GM12878 (cell line): Measurements from ENCODE around the gene CES4A. TPM values are rescaled to one million over a fixed set of nuclear protein-coding genes. Genes with fewer than 3 reads are reported as not detected.

Experiments used
- ATAC-seq: fragments of 200-7000 bp; cut with Tn5 transposase; 3 replicates; pipeline ENCODE4 v1.9.1; 2020; ENCODE audit warnings: mild to moderate bottlenecking, moderate library complexity
- BruUV-seq: library from RNA; stranded (reverse); fragments of 400-500 nt; replicated peaks from 2 replicates; lab custom pipeline; 2021; lab: Mats Ljungman, UMichigan
- CTCF ChIA-PET: fragments of 300-600 bp; sonication (Branson Sonifier 250); formaldehyde crosslinking; extraction: SDS; loops from one replicate; lab custom pipeline; 2021; ENCODE audit warnings: inconsistent platforms; lab: Yijun Ruan, JAX
- POLR2A ChIA-PET: fragments of 350-600 bp; formaldehyde crosslinking; extraction: SDS; loops from one replicate; lab custom pipeline; 2021; ENCODE audit warnings: inconsistent platforms; lab: Charles Lee
- RAD21 ChIA-PET: fragments of 300-600 bp; sonication (Branson Sonifier 250); formaldehyde crosslinking; loops from one replicate; lab custom pipeline; 2023; ENCODE audit warnings: antibody characterized with exemption; ENCODE audit not compliant: unreplicated experiment; lab: Charles Lee
- SMC1A ChIA-PET: fragments of 300-600 bp; sonication (Branson Sonifier 250); formaldehyde crosslinking; loops from one replicate; lab custom pipeline; 2023; ENCODE audit not compliant: unreplicated experiment, uncharacterized antibody; lab: Charles Lee
- DNase-seq: peaks from one replicate; pipeline ENCODE4 v3.0.0-alpha.2; 2011; ENCODE audit warnings: low read depth, low spot score
- FAIRE-seq: peaks from 3 replicates; lab custom pipeline; 2011; peaks lifted over from hg19 to GRCh38; lab: Jason Lieb, UNC
- H2AFZ ChIP-seq: 2 replicates; pipeline ENCODE4 v1.6.0; 2011; ENCODE audit warnings: low read depth, low read length, control low read depth; ENCODE audit not compliant: control insufficient read depth
- H3K27ac ChIP-seq: 2 replicates; pipeline ENCODE4 v1.5.1; 2011; ENCODE audit warnings: control low read depth; ENCODE audit not compliant: control insufficient read depth, insufficient read depth
- H3K27me3 ChIP-seq, 2 experiments: replicated peaks in 1 of 2; 2 replicates each; pipeline versions ENCODE4 v1.6.0 to v1.6.1; 2011; ENCODE audit warnings: low read length in 1 of 2; ENCODE audit not compliant: control insufficient read depth in 2 of 2, insufficient read depth in 2 of 2
- H3K36me3 ChIP-seq, 2 experiments: 2 replicates each; pipeline ENCODE4 v1.5.1; 2011; ENCODE audit warnings: low read length in 1 of 2; ENCODE audit not compliant: control insufficient read depth in 2 of 2, insufficient read depth in 2 of 2
- H3K4me1 ChIP-seq: 2 replicates; pipeline ENCODE4 v1.6.1; 2011; ENCODE audit warnings: mild to moderate bottlenecking, low read length, moderate library complexity, mixed read lengths; ENCODE audit not compliant: control insufficient read depth, insufficient read depth
- H3K4me2 ChIP-seq: 2 replicates; pipeline ENCODE4 v1.6.0; 2011; ENCODE audit warnings: control low read depth; ENCODE audit not compliant: control insufficient read depth, insufficient read depth
- H3K4me3 ChIP-seq: fragments of 200-600 bp; sonication (generic); 2 replicates; pipeline ENCODE4 v1.5.1; 2016
- H3K79me2 ChIP-seq: 2 replicates; pipeline ENCODE4 v1.6.0; 2011; ENCODE audit warnings: low read length; ENCODE audit not compliant: control insufficient read depth, insufficient read depth
- H3K9ac ChIP-seq: 2 replicates; pipeline ENCODE4 v1.8.0; 2011; ENCODE audit warnings: low read length, control low read depth, mixed read lengths; ENCODE audit not compliant: control insufficient read depth, insufficient read depth
- H3K9me3 ChIP-seq: replicated peaks from 3 replicates; pipeline ENCODE4 v1.5.1; 2011; ENCODE audit warnings: mild to moderate bottlenecking, low read length; ENCODE audit not compliant: control insufficient read depth, insufficient read depth
- H4K20me1 ChIP-seq: 2 replicates; pipeline ENCODE4 v1.6.0; 2011; ENCODE audit not compliant: control insufficient read depth, insufficient read depth
- BMI1 ChIP-seq: fragments of 450-650 bp; IDR thresholded peaks from 2 replicates; pipeline ENCODE4 v1.6.1; 2016; ENCODE audit warnings: mild to moderate bottlenecking, moderate library complexity, borderline replicate concordance
- CEBPB ChIP-seq, 2 experiments: fragments of 150-350 bp in 1 of 2; IDR thresholded peaks; 2 replicates each; pipeline ENCODE4 v1.6.1; 2012 to 2014; ENCODE audit warnings: low read depth in 2 of 2, low read length in 2 of 2, borderline replicate concordance in 1 of 2, inconsistent platforms in 1 of 2
- CHD4 ChIP-seq: fragments of 200-600 bp; sonication (generic); IDR thresholded peaks from 2 replicates; pipeline ENCODE4 v1.6.1; 2016; ENCODE audit warnings: mild to moderate bottlenecking
- HCFC1 ChIP-seq: fragments of 150-350 bp; IDR thresholded peaks from 2 replicates; pipeline ENCODE4 v1.6.1; 2014; ENCODE audit warnings: low read length
- IKZF1 ChIP-seq: fragments of 450-650 bp; conservative IDR thresholded peaks from 2 replicates; pipeline ENCODE4 v1.6.1; 2017; ENCODE audit warnings: antibody characterized with exemption, mild to moderate bottlenecking
- IRF4 ChIP-seq: IDR thresholded peaks from 2 replicates; pipeline ENCODE4 v1.6.1; 2011; ENCODE audit warnings: low read depth, low read length
- MTA2 ChIP-seq: fragments of 450-650 bp; IDR thresholded peaks from 2 replicates; pipeline ENCODE4 v1.6.1; 2016; ENCODE audit warnings: low read depth, mild to moderate bottlenecking, moderate library complexity
- SIN3A ChIP-seq: IDR thresholded peaks from 2 replicates; pipeline ENCODE4 v1.6.1; 2012; ENCODE audit warnings: low read depth, low read length, improper control_type of control experiment
- SPI1 ChIP-seq: IDR thresholded peaks from 2 replicates; pipeline ENCODE4 v1.6.1; 2011; ENCODE audit warnings: low read depth, mild to moderate bottlenecking, low read length, moderate library complexity, borderline replicate concordance; ENCODE audit not compliant: insufficient read depth
- STAT3 ChIP-seq: IDR thresholded peaks from 2 replicates; pipeline ENCODE4 v1.6.1; 2011; ENCODE audit warnings: low read depth, low read length, improper control_type of control experiment
- TCF12 ChIP-seq: IDR thresholded peaks from 2 replicates; pipeline ENCODE4 v1.6.1; 2011; ENCODE audit warnings: low read depth, mild to moderate bottlenecking, low read length
- ZBED1 ChIP-seq: IDR thresholded peaks from 2 replicates; pipeline ENCODE4 v1.6.1; 2016; ENCODE audit warnings: borderline replicate concordance
- WGBS: methylation state at CpG from one replicate; pipeline ENCODE4 v1.1.6; 2016; ENCODE audit warnings: low lambda C conversion rate; ENCODE audit not compliant: insufficient replicate concordance, insufficient coverage; ENCODE audit errors: missing lambda C conversion rate; 5-methylcytosine and 5-hydroxymethylcytosine counted together
- in situ Hi-C: fragments of 300-500 bp; cut with MboI; formaldehyde crosslinking; loops from 9 replicates; pipeline ENCODE4 v1.14.3; 2018; ENCODE audit warnings: mixed read lengths
- intact Hi-C: fragments of 100-400 bp; cut with micrococcal nuclease; formaldehyde crosslinking; loops from one replicate; pipeline ENCODE4 v1.14.2; 2022; ENCODE audit not compliant: unreplicated experiment
- polyA plus RNA-seq, 11 experiments: library from polyadenylated mRNA; depleted of rRNA in 4 of 11; unstranded in 6 of 11; stranded (reverse) in 5 of 11; fragments of >200 nt; fragmentation: Nextera tagmentation in 4 of 11; fragmentation: Illumina TruSeq in 1 of 11; extraction: Ambion mirVana in 4 of 11; extraction: Trizol in 1 of 11; gene quantifications; 1 replicate in 1 of 11; 2 replicates in 10 of 11; pipeline versions ENCODE4 v1.2.1 to v1.2.3, GENCODE V29; 2011 to 2016; ENCODE audit warnings: inconsistent platforms in 2 of 11, missing spikeins in 2 of 11, low read depth in 1 of 11
- total RNA-seq, 4 experiments: library from RNA; depleted of rRNA in 3 of 4; stranded (reverse); fragments of >200 nt in 3 of 4; fragmentation: Illumina TruSeq in 1 of 4; extraction: Trizol in 1 of 4; gene quantifications; 2 replicates each; pipeline versions ENCODE4 v1.2.1 to v1.2.3, GENCODE V29; 2013 to 2021
- TF ChIP-seq, protein P1 (sequence below): IDR thresholded peaks from 2 replicates; pipeline ENCODE4 v1.6.1; 2011; ENCODE audit warnings: borderline replicate concordance, low read depth, mild to moderate bottlenecking, moderate library complexity, low read length; ENCODE audit not compliant: insufficient read depth, poor library complexity, severe bottlenecking
- TF ChIP-seq, protein P2 (sequence below): fragments of 450-650 bp; IDR thresholded peaks from 2 replicates; pipeline ENCODE4 v1.6.1; 2014; ENCODE audit warnings: mild to moderate bottlenecking
- TF ChIP-seq, protein P3 (sequence below): IDR thresholded peaks from 2 replicates; pipeline ENCODE4 v1.6.1; 2011; ENCODE audit warnings: borderline replicate concordance, low read depth, mild to moderate bottlenecking, moderate library complexity, mixed read lengths, low read length; ENCODE audit not compliant: insufficient read depth; ENCODE audit errors: extremely low read length
- TF ChIP-seq, protein P4 (sequence below): fragments of 150-350 bp; IDR thresholded peaks from 2 replicates; pipeline ENCODE4 v1.6.1; 2014; ENCODE audit warnings: mild to moderate bottlenecking, low read depth, low read length

CES4A gene
- total and polyA plus RNA-seq, 10 of the 15 experiments (the other 5 are each of a cell fraction or from before 2014, with no cell fraction given), result 0.05 to 5.0 (median 2.1) TPM

DNA sequence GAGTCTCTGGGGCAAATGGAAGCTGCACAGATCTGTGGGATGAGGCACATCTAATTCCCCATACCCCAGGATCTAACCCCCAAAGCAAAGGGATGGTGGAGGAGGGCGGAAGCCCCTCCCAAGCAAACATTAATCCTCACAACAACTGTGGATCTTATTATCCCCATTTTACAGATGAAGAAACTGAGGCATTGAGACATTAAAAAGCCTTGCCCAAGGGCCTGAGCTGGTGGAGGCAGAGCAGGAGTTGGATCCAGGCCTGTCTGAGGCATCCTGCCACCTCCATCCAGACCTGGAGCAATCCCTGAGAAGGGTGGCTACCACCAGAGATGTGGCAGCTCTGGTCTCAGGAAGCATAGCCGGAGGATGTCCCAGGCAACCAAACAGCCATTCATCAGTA, 22.9 kb downstream of the CES4A start:
- Histone ChIP-seq H3K4me1 (peaks cover 13% of the 10 kb centered on the region; the same call in 1 of the 2 replicates), H3K9ac (no peak overlapping the region), H4K20me1 (no peaks in the 10 kb centered on the region), H3K27me3 (peaks cover 0 to 2% of the 10 kb centered on the region in 2 experiments; a peak in 3 of 4 replicates), H3K4me2 (no peak overlapping the region), H2AFZ (no peak overlapping the region), H3K79me2 (no peaks in the 10 kb centered on the region), H3K9me3 (no peaks in the 10 kb centered on the region), H3K4me3 (no peak overlapping the region), H3K27ac (no peak overlapping the region), H3K36me3 (no peaks in the 10 kb centered on the region)
- SMC1A ChIA-PET, result interaction anchor here (1.3 to 1.4 kb wide), 2 partner anchors 21 to 27 kb away, joined by 3 to 4 read pairs; no protein-coding TSS in a partner anchor
- no peak for ATAC-seq
- in situ Hi-C loops (no loop called here), intact Hi-C loops (loop anchor here (5.0 to 10.0 kb wide), 2 partner anchors 34 to 56 kb away; no protein-coding TSS in a partner anchor)
- 50% methylated on average over 2 of the region's 2 CpGs for WGBS
- no TSS peak for BruUV-seq
- no peak for TF ChIP-seq TCF12
- TF ChIP-seq, protein P1, sequence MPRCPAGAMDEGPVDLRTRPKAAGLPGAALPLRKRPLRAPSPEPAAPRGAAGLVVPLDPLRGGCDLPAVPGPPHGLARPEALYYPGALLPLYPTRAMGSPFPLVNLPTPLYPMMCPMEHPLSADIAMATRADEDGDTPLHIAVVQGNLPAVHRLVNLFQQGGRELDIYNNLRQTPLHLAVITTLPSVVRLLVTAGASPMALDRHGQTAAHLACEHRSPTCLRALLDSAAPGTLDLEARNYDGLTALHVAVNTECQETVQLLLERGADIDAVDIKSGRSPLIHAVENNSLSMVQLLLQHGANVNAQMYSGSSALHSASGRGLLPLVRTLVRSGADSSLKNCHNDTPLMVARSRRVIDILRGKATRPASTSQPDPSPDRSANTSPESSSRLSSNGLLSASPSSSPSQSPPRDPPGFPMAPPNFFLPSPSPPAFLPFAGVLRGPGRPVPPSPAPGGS, result no peak
- TF ChIP-seq, protein P2, sequence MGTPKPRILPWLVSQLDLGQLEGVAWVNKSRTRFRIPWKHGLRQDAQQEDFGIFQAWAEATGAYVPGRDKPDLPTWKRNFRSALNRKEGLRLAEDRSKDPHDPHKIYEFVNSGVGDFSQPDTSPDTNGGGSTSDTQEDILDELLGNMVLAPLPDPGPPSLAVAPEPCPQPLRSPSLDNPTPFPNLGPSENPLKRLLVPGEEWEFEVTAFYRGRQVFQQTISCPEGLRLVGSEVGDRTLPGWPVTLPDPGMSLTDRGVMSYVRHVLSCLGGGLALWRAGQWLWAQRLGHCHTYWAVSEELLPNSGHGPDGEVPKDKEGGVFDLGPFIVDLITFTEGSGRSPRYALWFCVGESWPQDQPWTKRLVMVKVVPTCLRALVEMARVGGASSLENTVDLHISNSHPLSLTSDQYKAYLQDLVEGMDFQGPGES, result no peak
- no peak for TF ChIP-seq CHD4
- TF ChIP-seq IRF4, result no peak
- TF ChIP-seq STAT3, result no peak
- no peak for TF ChIP-seq MTA2
- TF ChIP-seq, protein P3, sequence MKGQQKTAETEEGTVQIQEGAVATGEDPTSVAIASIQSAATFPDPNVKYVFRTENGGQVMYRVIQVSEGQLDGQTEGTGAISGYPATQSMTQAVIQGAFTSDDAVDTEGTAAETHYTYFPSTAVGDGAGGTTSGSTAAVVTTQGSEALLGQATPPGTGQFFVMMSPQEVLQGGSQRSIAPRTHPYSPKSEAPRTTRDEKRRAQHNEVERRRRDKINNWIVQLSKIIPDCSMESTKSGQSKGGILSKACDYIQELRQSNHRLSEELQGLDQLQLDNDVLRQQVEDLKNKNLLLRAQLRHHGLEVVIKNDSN, result no peak
- no peak for TF ChIP-seq IKZF1
- TF ChIP-seq, protein P4, sequence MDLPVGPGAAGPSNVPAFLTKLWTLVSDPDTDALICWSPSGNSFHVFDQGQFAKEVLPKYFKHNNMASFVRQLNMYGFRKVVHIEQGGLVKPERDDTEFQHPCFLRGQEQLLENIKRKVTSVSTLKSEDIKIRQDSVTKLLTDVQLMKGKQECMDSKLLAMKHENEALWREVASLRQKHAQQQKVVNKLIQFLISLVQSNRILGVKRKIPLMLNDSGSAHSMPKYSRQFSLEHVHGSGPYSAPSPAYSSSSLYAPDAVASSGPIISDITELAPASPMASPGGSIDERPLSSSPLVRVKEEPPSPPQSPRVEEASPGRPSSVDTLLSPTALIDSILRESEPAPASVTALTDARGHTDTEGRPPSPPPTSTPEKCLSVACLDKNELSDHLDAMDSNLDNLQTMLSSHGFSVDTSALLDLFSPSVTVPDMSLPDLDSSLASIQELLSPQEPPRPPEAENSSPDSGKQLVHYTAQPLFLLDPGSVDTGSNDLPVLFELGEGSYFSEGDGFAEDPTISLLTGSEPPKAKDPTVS, result no peak
- no peak for TF ChIP-seq BMI1
- no peak for TF ChIP-seq SIN3A
- no peak for TF ChIP-seq SPI1
- TF ChIP-seq HCFC1, result no peak
- TF ChIP-seq CEBPB (IDR thresholded peaks at IDR 0.05; ENCODE audit: borderline replicate concordance in 1 of 2, low read depth in 2 of 2, low read length in 2 of 2), result no peak
- no peak for TF ChIP-seq ZBED1
- no peak for DNase-seq
- RAD21 ChIA-PET, result interaction anchor here (0.5 kb wide), 1 partner anchor 197 kb away, joined by 3 read pairs; no protein-coding TSS in a partner anchor
- FAIRE-seq, result no peak
- POLR2A ChIA-PET, result no interaction called here
- CTCF ChIA-PET, result interaction anchor here (1.3 to 12.3 kb wide), 4 partner anchors 85 to 145 kb away, joined by 3 to 205 read pairs (median 24); partner anchors contain the start of gene RRAD
